Activated naive CD8-positive, alpha-beta T cell treated with anti-CD3 and anti-CD28 coated beads, Interleukin-2, amount 10 ng/mL, durations not matched to agents 7 days and 5 days (primary cell): Measurements from ENCODE around the gene LETMD1. TPM values are rescaled to one million over a fixed set of nuclear protein-coding genes. Genes with fewer than 3 reads are reported as not detected.

Experiments used
- ATAC-seq: fragments of 150-1000 bp; cut with Tn5 transposase; one replicate; pipeline ENCODE4 v1.10.0; 2021; ENCODE audit warnings: low read depth, moderate library complexity
- POLR2A ChIA-PET: fragments of 350-600 bp; sonication (Branson Sonifier 250); formaldehyde crosslinking; loops from one replicate; lab custom pipeline; 2021; ENCODE audit warnings: antibody characterized with exemption; lab: Charles Lee
- DNase-seq: peaks from one replicate; pipeline ENCODE4 v3.0.0; 2021
- H3K27ac Mint-ChIP-seq: one replicate; pipeline ENCODE4 v1.8.0; 2022; ENCODE audit warnings: mild to moderate bottlenecking, mixed read lengths
- H3K27me3 Mint-ChIP-seq: one replicate; pipeline ENCODE4 v1.8.0; 2022; ENCODE audit warnings: mild to moderate bottlenecking, moderate library complexity, mixed read lengths
- H3K36me3 Mint-ChIP-seq: one replicate; pipeline ENCODE4 v1.8.0; 2021; ENCODE audit warnings: mild to moderate bottlenecking, mixed read lengths
- H3K4me1 Mint-ChIP-seq: one replicate; pipeline ENCODE4 v1.8.0; 2021; ENCODE audit warnings: mixed read lengths
- H3K4me3 Mint-ChIP-seq: one replicate; pipeline ENCODE4 v1.8.0; 2022; ENCODE audit warnings: mild to moderate bottlenecking, moderate library complexity, mixed read lengths
- H3K9me3 Mint-ChIP-seq: one replicate; pipeline ENCODE4 v1.8.0; 2021; ENCODE audit warnings: mixed read lengths
- total RNA-seq, 2 experiments: library from RNA; stranded (reverse); gene quantifications; one replicate each; pipeline ENCODE4 v1.2.3, GENCODE V29; 2021

LETMD1 gene
- total RNA-seq, 2 experiments from 2014 or later, result 80.0 to 82.3 TPM

DNA sequence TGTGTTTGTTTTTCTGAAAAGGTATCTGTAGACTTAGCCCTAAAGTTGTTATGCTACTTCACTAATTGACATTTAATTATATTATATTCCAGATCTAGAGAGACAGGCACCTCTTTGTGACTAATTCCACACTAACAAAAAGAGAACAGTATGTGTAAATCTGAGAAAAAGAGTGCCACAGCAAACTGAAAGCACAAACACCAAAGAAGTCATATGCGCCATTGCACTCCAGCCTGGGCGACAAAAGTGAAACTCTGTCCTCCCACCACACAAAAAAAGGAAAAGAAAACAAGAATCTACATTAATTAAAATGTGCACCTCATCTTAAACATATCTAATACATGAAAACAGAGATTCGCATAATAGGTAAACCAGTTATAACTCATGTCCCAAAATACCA lies 39.7 kb downstream of the LETMD1 start:
- H3K36me3 Mint-ChIP-seq, result peaks cover 5% of the 10 kb centered on the region
- DNase-seq (no peak), ATAC-seq (no peak)
- POLR2A ChIA-PET, result no interaction called here
- H3K9me3 Mint-ChIP-seq, result no peaks in the 10 kb centered on the region
- H3K27ac Mint-ChIP-seq, result no peak overlapping the region
- H3K4me3 Mint-ChIP-seq, result no peak overlapping the region
- no peaks in the 10 kb centered on the region for H3K27me3 Mint-ChIP-seq
- peaks cover 7% of the 10 kb centered on the region for H3K4me1 Mint-ChIP-seq

DNA sequence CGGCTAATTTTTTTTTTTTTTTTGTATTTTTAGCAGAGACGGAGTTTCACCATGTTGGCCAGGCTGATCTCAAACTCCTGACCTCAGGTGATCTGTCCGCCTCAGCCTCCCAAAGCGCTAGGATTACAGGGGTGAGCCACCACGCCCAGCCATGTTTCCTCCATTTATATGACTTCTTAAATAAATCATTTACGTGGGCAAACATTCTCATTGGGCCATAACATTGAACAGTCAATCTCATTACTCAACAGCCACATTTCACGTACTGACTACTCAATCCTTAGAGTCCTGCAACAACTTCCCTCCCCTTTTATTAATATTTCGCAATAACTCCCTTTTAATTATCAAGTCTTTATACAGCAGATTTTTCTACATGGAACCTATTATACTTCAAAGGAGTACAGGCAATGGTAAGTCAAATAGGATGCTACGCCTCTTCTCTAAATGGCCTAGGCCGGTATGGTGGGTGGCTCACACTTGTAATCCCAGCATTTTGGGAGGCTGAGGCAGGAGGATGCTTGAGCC lies 42.6 kb downstream of the LETMD1 start:
- ATAC-seq, result no peak
- Mint-ChIP-seq H3K36me3 (peaks cover 18% of the 10 kb centered on the region), H3K9me3 (no peaks in the 10 kb centered on the region), H3K4me1 (peaks cover 7% of the 10 kb centered on the region), H3K4me3 (no peak overlapping the region), H3K27ac (no peak overlapping the region), H3K27me3 (no peaks in the 10 kb centered on the region)
- no peak for DNase-seq
- POLR2A ChIA-PET, result no interaction called here

DNA sequence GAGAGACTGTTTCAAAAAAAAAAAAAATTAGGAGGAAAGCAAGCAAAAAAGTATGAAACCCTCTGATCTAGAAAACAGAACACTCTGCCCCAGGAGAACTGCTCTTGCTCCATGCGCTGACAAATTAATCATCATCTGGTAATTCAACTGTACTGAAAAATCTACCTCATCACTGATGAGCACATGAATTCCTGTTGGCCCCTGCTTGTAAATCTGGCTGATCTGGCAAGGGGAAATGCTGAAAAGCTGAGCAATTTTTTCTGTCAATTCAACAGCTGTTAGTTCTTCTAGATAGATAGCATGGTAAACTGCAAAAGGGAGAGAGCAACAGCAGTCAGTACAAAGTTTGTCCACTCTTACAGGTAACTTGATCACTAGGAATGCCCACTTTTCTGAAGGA lies 50.5 kb downstream of the LETMD1 start:
- DNase-seq (no peak), ATAC-seq (no peak)
- Mint-ChIP-seq H3K27me3 (no peaks in the 10 kb centered on the region), H3K36me3 (peaks cover 33% of the 10 kb centered on the region), H3K4me3 (no peak overlapping the region), H3K4me1 (peaks cover 2% of the 10 kb centered on the region), H3K9me3 (no peaks in the 10 kb centered on the region), H3K27ac (no peak overlapping the region)
- POLR2A ChIA-PET, result interaction anchor here (0.7 kb wide), 1 partner anchor 209 kb away, joined by 3 read pairs; no protein-coding TSS in a partner anchor

DNA sequence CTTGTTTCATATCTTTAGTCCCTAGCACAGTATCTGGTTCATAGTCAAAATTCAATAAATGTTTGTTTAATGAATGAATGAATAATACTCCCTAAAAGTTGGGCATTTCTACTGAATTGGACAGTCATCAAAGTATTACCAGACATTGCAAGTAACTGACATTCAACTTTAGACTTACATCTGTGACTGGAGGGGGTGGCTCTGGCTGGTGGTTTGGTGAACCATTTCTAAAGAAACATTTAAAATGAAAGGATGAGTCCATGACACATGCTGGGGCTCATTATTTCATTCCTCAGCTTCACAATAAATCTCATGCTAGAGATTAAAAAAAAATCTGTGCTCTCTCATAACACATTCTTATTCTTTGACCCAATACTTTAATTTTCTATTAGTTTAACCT lies 55.9 kb downstream of the LETMD1 start:
- Mint-ChIP-seq H3K4me1 (peaks cover 2% of the 10 kb centered on the region), H3K27me3 (no peaks in the 10 kb centered on the region), H3K36me3 (peaks cover 30% of the 10 kb centered on the region), H3K9me3 (no peaks in the 10 kb centered on the region), H3K4me3 (no peak overlapping the region), H3K27ac (no peak overlapping the region)
- ATAC-seq (no peak), DNase-seq (no peak)
- POLR2A ChIA-PET, result interaction anchor here (1.0 kb wide), 1 partner anchor 21 kb away, joined by 3 read pairs; no protein-coding TSS in a partner anchor

DNA sequence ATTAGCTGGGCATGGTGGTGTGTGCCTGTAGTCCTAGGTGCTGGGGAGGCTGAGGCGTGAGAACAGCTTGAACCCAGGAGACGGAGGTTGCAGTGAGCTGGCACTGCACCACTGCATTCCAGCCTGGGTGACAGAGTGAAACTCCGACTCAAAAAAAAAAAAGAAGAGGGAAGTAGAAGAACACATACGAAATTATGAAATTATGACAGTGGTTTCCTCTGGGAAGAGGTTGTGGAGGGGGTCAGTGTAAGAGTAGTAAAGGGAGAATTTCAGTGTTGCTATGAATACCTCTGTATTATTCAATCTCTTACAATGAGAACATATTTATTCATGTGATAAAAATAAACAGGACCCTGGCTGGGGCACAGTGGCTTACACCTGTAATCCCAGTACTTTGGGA lies 60.0 kb downstream of the LETMD1 start:
- H3K27ac Mint-ChIP-seq, result no peak overlapping the region
- peaks cover 25% of the 10 kb centered on the region for H3K36me3 Mint-ChIP-seq
- ATAC-seq, result no peak
- no peaks in the 10 kb centered on the region for H3K27me3 Mint-ChIP-seq
- H3K4me3 Mint-ChIP-seq, result no peak overlapping the region
- H3K4me1 Mint-ChIP-seq, result peaks cover 2% of the 10 kb centered on the region
- POLR2A ChIA-PET, result no interaction called here
- no peak for DNase-seq
- no peaks in the 10 kb centered on the region for H3K9me3 Mint-ChIP-seq

Other genes with a start within 250 kb of the LETMD1 start
- gene TMPRSS12, start 205.4 kb upstream of the LETMD1 start, total RNA-seq, result not detected
- not detected for gene HIGD1C, start 95.8 kb upstream of the LETMD1 start, total RNA-seq
- gene SLC11A2, start 21.9 kb upstream of the LETMD1 start, total RNA-seq, result 10 to 100 TPM; 40.9 to 44.0 TPM
- 10 to 100 TPM; 20.0 to 24.4 TPM for gene CSRNP2, start 35.3 kb downstream of the LETMD1 start, total RNA-seq
- gene TFCP2, start 124.8 kb downstream of the LETMD1 start, total RNA-seq, result 10 to 100 TPM; 33.6 to 35.4 TPM
- gene POU6F1, start 169.7 kb downstream of the LETMD1 start, total RNA-seq, result 10 to 100 TPM; 20.6 to 21.8 TPM
- gene DAZAP2, start 190.5 kb downstream of the LETMD1 start, total RNA-seq, result 100 to 1,000 TPM; 237 to 249 TPM
- 1 to 10 TPM; 4.1 to 5.6 TPM for gene SMAGP, start 222.1 kb downstream of the LETMD1 start, total RNA-seq